NCI-H1105 (cell line): ENCODE results near the gene ATL3.
"Not testable (repeated sequence)": the region's sequence is repeated elsewhere in the genome, so short reads cannot be mapped to it uniquely, and the experiment has no call there.

ENCODE experiments used
- DNase-seq: peaks from one replicate; lab custom pipeline; 2025; lab: John Stamatoyannopoulos, UW

ATL3 gene

DNA sequence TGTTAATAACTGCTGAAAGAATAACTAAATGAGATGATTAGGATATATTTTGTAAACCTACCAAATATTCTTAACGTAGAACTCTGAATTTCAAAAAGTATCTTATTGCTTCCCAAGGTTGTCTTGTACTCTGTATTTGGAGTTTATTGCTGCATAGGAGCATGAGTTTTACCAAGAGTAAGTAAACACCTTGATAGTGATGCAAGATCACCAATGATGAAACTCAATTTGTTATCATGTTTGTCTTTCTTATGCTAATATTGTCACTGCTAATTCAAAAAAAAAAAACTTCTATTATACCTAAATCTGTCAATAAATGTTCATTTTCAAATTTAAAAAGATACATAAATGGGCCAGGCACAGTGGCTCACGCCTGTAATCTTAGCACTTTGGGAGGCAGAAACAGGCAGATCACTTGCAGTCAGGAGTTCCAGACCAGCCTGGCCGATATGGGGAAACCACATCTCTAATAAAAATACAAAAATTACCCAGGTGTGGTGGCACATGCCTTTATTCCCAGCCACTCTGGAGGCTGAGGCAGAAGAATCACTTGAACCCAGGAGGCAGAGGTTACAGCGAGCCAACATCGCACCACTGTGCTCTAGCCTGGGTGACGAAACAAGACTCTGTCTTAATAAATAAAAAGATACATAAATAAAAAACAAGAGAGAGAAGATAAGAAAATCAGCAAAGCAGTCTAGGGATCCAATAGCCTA, 84.6 kb downstream of the ATL3 start:
- no peak for DNase-seq

DNA sequence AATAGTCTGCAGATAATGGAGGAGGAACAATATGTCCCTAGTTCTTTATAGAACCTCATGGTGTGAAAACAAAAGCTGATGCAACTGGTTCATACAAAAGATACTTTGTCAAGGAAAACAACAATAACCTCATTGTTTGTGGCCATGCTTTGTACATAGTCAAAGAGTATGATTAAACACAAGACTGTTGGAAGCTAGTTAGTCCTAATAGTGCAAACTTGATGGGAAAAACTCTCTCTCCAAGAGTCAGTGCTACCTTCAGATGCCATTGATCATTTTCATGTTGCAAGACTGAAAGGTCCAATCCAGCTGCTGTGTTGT, 87.9 kb downstream of the ATL3 start:
- DNase-seq, result no peak

DNA sequence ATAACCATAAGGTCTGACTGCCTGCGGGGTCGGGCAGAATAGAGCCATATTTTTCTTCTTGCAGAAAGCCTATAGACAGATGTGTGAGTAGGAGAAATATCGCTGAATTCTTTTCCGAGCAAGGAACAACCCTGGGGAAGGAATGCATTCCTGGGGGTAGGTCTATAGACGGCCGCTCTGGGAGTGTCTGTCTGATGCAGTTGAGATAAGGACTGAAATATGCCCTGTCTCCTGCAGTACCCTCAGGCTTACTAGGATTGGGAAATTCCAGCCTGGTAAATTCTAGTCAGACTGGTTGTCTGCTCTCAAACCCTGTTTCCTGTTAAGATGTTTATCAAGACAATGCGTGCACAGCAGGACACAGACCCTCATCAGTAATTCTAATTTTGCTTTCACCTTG, 90.0 kb downstream of the ATL3 start:
- not testable (repeated sequence) for DNase-seq

DNA sequence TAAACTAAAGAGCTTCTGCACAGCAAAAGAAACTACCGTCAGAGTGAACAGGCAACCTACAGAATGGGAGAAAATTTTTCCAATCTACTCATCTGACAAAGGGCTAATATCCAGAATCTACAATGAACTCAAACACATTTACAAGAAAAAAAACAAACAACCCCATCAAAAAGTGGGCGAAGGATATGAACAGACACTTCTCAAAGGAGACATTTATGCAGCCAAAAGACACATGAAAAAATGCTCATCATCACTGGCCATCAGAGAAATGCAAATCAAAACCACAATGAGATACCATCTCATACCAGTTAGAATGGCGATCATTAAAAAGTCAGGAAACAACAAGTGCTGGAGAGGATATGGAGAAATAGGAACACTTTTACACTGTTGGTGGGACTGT, 92.3 kb downstream of the ATL3 start:
- not testable (repeated sequence) for DNase-seq

DNA sequence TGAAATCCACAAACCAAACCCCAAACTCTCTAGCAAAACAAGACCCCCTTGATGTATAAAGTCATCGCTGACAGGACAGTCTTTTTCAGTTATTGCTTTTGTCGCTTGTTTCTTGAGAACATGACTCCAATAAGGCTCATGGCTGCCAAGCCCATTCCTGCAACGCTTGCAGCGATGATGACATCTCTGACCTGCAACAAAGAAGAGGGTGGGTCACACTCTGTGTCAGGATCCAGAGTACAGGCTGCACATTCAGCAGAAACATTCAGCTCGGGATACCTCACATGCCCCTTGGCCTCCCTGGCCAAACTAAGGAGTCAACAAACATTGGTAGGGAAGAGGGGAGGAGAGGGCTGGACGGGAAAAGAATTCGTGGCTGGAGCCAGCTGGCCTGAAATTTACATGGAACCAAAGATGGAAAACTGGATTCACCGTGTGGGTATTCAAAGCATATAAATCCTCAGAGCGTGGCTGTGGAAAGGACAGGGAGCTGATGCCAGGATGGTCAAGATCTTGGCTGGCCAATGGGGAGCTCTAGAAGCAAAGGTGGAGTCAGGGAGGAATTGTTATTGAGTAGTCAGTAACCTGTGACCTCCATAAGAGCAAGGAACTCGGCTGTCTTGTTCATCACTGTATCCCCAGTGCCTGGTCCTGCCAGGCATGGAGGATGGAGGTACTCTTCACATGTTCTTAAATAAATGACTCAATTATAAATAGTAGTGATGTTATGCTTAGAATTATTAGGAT, 96.1 kb downstream of the ATL3 start:
- DNase-seq, result no peak
